ENCODE data around the gene MEGF6.

MEGF6 gene

DNA sequence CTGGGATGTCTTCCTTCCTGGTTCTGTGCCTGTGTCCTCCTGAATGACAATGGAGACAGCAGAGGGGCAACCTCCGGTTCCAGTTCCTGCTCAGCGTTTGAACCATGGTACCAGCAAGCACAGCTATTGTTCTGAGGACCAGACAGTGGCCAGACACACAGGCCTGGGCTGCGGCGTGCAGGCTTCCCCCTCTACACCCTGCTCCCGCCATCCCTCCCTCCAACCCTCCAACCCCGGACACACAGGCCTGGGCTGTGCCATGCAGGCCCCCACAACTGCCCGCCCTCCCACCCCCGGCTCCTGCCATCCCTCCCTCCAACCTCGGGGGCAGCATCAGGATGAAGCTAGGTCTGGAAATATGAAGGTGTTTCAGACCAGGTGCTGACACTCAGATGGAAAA lies 5.6 kb upstream of the MEGF6 start:
- no peak for DNase-seq (ENCODE audit: insufficient read length, low spot score)
- FAIRE-seq = no peak
- no peak for TF ChIP-seq POLR2A (IDR thresholded peaks at IDR 0.05; ENCODE audit: low read depth, low read length)

DNA sequence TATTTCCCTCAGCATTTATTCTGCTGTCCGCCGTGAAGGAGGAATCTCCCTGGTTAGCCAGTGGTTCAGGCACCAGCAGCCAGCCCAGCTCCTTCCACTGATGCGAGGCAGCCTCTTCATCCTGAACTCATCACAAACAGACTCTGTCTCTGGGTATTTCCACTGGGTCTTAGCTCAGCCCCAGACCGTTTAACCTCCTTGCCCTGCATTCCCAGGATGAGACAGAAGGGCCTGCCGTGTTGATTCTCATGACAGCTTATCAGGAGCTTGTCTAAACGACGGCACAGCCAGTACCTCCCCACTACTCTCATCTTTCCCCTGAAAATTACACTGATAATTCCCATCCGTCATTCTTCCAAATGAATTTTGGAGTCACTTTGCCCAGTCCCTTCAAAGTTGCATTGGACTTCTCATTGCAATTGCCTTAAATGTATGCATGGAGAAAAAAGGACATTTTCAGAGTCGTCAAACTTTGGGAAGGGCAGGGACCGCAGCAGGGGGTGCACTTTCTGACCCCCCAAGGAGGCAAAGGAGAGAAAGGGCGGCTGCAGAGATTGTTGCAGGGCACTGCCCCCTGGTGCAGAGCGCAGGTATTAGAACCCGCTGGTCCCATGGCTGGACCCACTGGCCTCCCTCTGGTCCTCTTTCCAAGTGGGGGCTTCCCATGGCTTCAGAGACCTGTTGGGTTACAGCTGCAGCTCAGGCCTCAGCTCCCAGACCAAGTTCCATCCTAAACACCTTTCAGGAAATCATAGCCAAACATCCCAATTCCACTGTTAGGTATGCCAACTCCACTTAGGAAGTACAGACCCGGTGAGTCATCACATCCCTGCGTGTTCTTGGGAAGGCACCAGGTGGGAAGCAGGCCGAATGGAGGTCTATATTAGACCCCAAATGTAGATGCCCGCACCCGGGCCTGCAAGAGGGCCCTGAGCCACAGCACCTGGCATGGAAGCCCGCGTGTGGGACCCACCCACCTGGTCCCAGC lies 3.7 kb upstream of the MEGF6 start:
- FAIRE-seq = no peak
- TF ChIP-seq POLR2A (IDR thresholded peaks at IDR 0.05; ENCODE audit: low read depth, low read length) = no peak
- DNase-seq (ENCODE audit: insufficient read length, low spot score) = no peak

DNA sequence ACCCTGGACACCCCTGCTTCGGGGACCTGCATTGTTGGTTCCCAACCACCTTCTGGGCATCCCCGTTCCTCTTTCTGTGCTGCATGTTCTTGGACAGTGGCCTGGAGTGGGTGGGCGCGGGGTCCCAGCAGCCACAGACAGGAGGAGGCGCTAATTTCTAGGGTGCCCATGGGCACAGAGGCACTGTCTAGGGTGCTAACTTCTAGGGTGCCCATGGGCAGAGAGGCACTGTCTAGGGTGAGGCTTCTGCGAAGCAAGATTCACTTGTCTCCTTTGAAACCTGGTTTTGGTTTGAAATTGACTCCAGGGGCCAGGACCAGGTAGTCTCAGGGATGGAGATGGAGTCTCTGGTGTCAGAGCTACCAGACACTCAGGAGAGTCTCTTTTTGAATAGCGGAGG lies 815 bp upstream of the MEGF6 start:
- FAIRE-seq (no peak), DNase-seq (ENCODE audit: insufficient read length, low spot score) (no peak)
- no peak for TF ChIP-seq POLR2A (IDR thresholded peaks at IDR 0.05; ENCODE audit: low read depth, low read length)

DNA sequence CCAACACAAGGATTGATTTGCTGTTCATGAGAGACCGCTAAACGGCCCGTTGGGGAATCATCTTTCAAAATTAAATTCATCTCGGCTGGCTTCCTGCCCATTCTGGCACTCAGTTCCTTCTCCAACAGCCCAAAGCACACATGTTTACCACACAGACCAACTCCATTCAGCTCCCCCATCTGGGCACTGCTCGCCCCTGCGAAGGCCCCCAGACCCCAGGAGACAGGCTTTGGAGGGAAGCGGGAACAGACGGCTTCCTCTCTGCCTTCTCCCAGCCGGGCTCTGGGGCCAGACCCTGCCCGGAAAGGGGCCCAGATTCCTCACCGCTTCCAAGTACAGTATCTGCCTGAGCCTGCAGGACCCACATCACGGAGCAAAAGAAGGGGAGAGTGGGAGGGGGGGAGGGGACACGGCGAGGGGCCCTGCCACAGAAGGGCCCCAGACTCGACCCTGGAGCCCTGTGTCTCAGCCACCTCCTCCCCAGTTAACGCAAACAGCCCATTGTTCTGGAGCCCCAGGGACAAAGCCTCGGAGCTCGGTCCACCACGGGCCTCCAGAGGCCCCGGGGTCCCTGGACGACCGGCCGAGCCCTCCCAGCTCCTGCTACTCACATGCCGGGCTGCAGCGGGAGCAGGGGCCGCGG lies 660 bp downstream of the MEGF6 start:
- no peak for FAIRE-seq
- TF ChIP-seq POLR2A (IDR thresholded peaks at IDR 0.05; ENCODE audit: low read depth, low read length) = no peak
- no peak for DNase-seq (ENCODE audit: insufficient read length, low spot score)

DNA sequence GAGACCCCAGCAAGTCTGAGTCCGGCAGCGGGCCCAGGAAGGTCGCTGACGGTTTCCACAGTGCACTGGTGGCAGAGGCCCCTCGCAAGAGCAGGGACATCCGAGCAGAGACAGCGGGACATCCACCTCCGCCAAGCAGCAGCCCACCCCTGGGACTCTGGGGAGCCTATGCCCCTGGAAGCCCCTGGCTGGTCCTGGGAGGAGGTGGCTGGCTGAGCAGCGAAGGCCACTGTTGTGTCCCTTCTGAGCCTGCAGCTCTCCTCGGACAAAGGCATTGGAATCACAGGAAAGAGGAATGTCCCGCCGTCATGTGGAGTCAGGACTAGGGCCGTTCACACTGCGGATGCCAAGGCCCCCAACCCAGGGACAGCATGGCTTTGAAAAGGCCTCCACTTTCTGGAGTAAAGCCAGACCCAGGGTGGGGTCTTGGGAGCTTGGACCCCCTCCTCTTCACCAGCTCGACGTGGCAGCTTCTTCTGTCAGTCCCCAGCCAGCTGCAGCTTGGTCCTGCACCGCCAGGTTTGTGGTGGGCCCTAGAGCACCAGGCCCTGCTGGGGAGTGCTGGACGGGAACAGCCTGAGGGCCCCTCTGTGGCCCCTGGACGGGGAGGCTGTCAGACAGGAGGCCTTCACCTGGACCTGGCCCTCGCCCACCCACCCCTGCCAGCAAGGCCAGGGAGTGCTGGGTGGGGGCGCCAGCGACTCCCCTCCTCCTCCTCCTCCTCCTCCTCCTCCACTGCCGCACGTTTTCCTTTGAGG lies 1.4 kb downstream of the MEGF6 start:
- no peak for TF ChIP-seq POLR2A (IDR thresholded peaks at IDR 0.05; ENCODE audit: low read depth, low read length)
- FAIRE-seq = no peak
- no peak for DNase-seq (ENCODE audit: insufficient read length, low spot score)

DNA sequence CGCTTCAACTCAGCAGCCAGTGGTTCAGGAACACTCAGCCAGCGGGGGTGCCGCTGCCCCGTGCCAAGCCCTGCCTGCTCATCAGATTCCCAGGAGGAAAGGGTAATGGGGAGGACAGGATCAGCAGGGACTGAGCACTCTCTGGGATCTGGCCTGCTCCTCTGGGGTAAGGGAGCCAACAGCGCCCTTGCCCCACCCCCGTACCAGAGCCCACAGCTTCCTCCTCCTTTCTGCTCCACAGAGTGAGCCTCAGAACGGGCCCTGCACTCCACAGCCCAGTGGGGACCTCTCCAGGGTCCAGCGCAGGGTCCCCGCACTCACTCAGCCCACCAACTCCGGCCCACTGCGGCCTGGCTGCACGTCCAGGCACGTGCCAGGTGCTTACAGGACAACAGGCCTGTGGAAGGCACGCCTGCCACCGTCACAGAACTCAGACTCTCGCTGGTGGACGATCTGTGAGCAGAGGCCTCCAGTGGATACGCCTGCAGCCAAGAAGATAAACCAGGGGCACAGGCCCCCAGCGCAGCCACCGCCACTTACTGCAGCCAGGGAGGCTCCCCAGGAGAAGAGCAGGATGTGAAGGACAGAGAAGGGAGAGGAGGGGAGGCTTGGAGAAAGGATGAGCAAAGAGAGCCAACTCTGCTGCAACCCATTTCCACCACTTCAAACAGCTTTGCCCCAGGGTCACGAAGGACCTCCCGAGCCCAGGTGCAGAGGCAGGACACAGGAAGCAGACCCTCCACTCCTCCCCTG lies 2.1 kb downstream of the MEGF6 start:
- TF ChIP-seq POLR2A (IDR thresholded peaks at IDR 0.05; ENCODE audit: low read depth, low read length) = no peak
- no peak for FAIRE-seq
- no peak for DNase-seq (ENCODE audit: insufficient read length, low spot score)

DNA sequence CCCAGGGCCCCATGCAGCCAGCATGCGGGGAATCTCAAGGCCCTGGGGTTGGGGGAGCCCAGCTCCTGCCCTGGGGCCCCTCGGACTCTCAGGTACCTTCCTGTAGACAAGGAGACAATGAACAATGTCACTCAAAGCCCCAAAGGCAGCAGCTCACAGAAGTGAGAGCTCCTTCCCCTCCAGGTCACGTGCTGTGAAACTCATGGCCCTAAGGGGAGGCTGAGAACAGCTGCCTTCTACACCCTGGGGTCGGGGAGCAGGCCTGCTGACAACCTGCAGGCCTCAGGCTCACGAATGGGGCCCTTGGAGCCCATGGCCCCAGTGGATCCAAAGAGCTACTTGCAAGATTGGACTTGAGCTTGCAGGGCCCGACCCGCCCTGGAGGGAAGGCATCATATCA lies 3.2 kb downstream of the MEGF6 start:
- FAIRE-seq (no peak), DNase-seq (ENCODE audit: insufficient read length, low spot score) (no peak)
- no peak for TF ChIP-seq POLR2A (IDR thresholded peaks at IDR 0.05; ENCODE audit: low read depth, low read length)

DNA sequence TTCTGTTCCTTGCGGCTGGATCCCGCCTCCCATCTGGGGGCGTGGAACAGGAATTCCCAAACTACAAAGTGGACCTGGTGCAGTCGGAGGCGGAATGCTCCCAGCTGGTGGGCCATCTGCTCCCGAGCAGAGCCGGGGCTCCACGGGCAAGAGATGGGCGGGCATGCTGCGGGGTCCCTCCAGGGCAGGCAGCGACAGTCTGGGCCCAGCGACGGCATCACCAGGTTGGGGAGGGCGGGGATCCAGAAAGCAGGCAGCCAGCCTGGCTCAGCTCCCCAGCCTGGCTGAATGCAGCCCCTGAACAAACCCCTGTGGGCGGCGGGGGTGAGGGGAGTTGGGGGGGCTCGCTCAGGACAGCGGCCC lies 3.6 kb downstream of the MEGF6 start:
- no peak for TF ChIP-seq POLR2A (IDR thresholded peaks at IDR 0.05; ENCODE audit: low read depth, low read length)
- no peak for FAIRE-seq
- no peak for DNase-seq (ENCODE audit: insufficient read length, low spot score)

DNA sequence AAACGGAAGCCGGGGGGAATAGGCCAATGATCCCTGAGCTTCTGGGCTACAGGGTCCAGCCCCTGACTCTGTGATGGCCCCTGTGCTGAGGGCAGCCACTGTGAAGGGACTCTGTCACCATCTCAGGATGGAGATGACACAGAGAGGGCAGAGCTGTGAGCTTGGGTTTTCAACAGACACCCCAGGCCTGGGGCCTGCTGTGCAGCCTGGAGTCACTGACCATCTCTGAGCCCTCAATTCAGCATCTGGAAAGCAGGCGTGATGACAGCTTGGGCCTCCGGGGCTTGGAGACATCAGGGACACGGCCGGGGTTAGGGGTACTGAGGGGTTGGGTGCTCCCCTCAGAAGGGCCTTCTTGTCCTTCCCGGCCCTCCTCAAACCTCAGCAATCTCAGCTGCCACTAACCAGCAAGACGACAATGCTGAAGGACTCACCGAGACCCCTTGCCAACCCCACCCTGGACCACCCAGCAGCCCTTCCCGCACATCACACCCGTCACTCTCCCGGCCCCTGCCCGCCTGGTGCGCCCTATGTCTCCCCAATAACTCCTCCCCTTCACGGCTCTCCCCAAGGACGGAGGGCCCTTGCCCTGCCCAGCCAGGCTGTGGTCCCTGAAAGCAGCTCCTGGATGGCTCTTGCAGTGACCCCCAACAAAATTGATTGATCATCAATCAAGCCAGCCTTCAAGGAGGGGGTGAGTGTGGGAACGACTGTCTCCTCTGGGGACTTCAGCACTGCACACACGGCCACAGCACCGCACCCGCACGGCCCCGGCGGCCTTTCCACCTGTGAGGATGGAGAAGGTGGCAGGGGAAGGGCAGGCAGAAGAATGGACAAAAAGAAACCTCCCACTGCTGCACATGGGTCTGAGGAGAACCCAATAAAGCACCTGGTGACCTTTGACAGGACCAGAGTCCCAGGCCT lies 4.3 kb downstream of the MEGF6 start:
- FAIRE-seq (no peak), DNase-seq (ENCODE audit: insufficient read length, low spot score) (no peak)
- no peak for TF ChIP-seq POLR2A (IDR thresholded peaks at IDR 0.05; ENCODE audit: low read depth, low read length)

DNA sequence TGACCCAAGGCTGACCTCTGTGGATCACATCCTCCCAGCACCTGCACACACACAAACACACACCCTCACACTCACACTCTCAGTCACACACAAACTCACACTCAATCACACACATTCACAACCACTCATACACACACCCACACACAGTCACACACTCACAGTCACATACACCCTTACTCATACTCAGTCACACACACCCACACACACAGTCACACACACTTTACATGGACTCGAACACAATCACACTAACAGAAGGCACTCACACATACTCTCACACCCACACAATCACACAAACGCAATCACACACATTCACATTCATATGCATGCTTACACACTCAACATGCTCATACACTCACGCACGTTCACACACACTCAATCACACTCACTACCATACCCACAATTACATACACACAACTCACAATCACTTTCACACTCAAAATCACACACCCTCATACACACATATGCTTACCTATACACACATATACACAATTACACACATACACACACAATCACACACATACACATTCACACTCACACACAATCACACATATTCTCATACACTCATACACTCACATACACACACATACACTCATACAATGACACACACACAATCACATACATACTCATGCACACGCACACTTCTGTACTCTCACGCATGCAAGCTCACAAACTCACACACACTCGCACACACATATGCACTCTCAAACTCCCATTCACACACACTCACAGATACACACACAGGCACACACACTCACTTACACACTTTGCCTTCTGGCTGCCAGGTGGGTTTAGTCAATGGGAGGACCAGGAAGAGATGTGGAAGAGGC lies 6.1 kb downstream of the MEGF6 start:
- FAIRE-seq (no peak), DNase-seq (ENCODE audit: insufficient read length, low spot score) (no peak)
- TF ChIP-seq POLR2A (IDR thresholded peaks at IDR 0.05; ENCODE audit: low read depth, low read length) = no peak

DNA sequence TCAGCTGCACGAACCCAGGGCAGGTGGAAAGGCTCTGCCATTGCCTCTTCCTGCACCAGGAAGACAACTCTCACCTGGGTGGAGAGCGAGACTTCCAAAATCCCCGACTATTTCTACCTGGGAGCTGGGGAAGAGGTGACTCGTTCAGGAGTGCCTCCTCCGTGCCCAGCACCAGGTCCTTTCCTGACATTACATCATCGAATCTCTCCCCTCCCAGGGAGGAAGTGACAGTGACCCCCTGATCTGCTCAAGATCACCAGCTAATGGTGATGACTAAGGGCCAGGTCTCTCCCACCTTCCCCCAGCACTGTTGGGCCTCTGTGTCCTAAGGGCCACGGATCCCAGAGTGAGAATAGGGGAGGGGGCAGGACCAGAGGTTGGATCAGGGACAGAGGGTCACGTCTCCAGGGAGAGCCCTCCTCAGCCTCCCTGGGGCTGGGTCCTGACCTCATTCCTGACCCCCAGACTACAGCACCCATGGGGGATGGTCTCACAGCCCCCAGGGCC lies 6.8 kb downstream of the MEGF6 start:
- no peak for DNase-seq (ENCODE audit: insufficient read length, low spot score)
- TF ChIP-seq POLR2A (IDR thresholded peaks at IDR 0.05; ENCODE audit: low read depth, low read length) = no peak
- FAIRE-seq = no peak

Measured in H54 (cell line).